Measurements from ENCODE around the gene OBP2A.

OBP2A gene

GRCh38 chr9:135579889-135580660 is 34.1 kb downstream of the OBP2A start:
- no peaks in the 10 kb centered on the region for H3K4me1 Mint-ChIP-seq
- no peak for DNase-seq
- H3K27ac Mint-ChIP-seq, result no peak overlapping the region
- ATAC-seq (replicated peaks), result no peak
- H3K36me3 Mint-ChIP-seq, result no peaks in the 10 kb centered on the region
- peaks cover 0 to 7% of the 10 kb centered on the region in 2 donors for H3K27me3 Mint-ChIP-seq
- no peaks in the 10 kb centered on the region for H3K9me3 Mint-ChIP-seq
- no peak overlapping the region for H3K4me3 Mint-ChIP-seq

- Mint-ChIP-seq H3K27ac (no peak overlapping the region), H3K4me3 (no peak overlapping the region), H3K27me3 (peaks cover 4 to 7% of the 10 kb centered on the region in 2 donors), H3K4me1 (no peaks in the 10 kb centered on the region), H3K36me3 (no peaks in the 10 kb centered on the region), H3K9me3 (no peaks in the 10 kb centered on the region)
- ATAC-seq (replicated peaks), result no peak
- no peak for DNase-seq
These were observed 34.9 kb downstream of the OBP2A start for GRCh38 chr9:135580664-135581380.

- no peaks in the 10 kb centered on the region for H3K9me3 Mint-ChIP-seq
- no peaks in the 10 kb centered on the region for H3K4me1 Mint-ChIP-seq
- H3K27ac Mint-ChIP-seq, result no peak overlapping the region
- no peak overlapping the region for H3K4me3 Mint-ChIP-seq
- ATAC-seq (replicated peaks) (no peak), DNase-seq (no peak)
- H3K27me3 Mint-ChIP-seq, result peaks cover 8 to 10% of the 10 kb centered on the region in 2 donors
- no peaks in the 10 kb centered on the region for H3K36me3 Mint-ChIP-seq
These were observed 35.9 kb downstream of the OBP2A start for GRCh38 chr9:135581636-135582426.

- no peak for DNase-seq
- no peak overlapping the region for H3K4me3 Mint-ChIP-seq
- ATAC-seq (replicated peaks), result no peak
- no peak overlapping the region for H3K27ac Mint-ChIP-seq
- H3K36me3 Mint-ChIP-seq, result no peaks in the 10 kb centered on the region
- H3K4me1 Mint-ChIP-seq, result no peaks in the 10 kb centered on the region
- no peaks in the 10 kb centered on the region for H3K9me3 Mint-ChIP-seq
- peaks cover 12% of the 10 kb centered on the region in 2 donors for H3K27me3 Mint-ChIP-seq
These were observed 36.6 kb downstream of the OBP2A start for GRCh38 chr9:135582541-135582940.

GRCh38 chr9:135582966-135583687 is 37.2 kb downstream of the OBP2A start:
- peaks cover 12% of the 10 kb centered on the region in 2 donors for H3K27me3 Mint-ChIP-seq
- H3K4me3 Mint-ChIP-seq, result no peak overlapping the region
- DNase-seq (no peak), ATAC-seq (replicated peaks) (no peak)
- H3K9me3 Mint-ChIP-seq, result no peaks in the 10 kb centered on the region
- no peak overlapping the region for H3K27ac Mint-ChIP-seq
- H3K36me3 Mint-ChIP-seq, result no peaks in the 10 kb centered on the region
- no peaks in the 10 kb centered on the region for H3K4me1 Mint-ChIP-seq

GRCh38 chr9:135583688-135584011 is 37.7 kb downstream of the OBP2A start:
- DNase-seq (no peak), ATAC-seq (replicated peaks) (no peak)
- Mint-ChIP-seq H3K9me3 (no peaks in the 10 kb centered on the region), H3K36me3 (no peaks in the 10 kb centered on the region), H3K4me1 (no peaks in the 10 kb centered on the region), H3K27ac (no peak overlapping the region), H3K27me3 (peaks cover 12% of the 10 kb centered on the region in 2 donors), H3K4me3 (no peak overlapping the region)

GRCh38 chr9:135584371-135584770 is 38.4 kb downstream of the OBP2A start:
- DNase-seq (no peak), ATAC-seq (replicated peaks) (no peak)
- no peaks in the 10 kb centered on the region for H3K36me3 Mint-ChIP-seq
- no peak overlapping the region for H3K27ac Mint-ChIP-seq
- peaks cover 12% of the 10 kb centered on the region in 2 donors for H3K27me3 Mint-ChIP-seq
- H3K4me3 Mint-ChIP-seq, result no peak overlapping the region
- H3K9me3 Mint-ChIP-seq, result no peaks in the 10 kb centered on the region
- no peaks in the 10 kb centered on the region for H3K4me1 Mint-ChIP-seq

- DNase-seq (no peak), ATAC-seq (replicated peaks) (no peak)
- Mint-ChIP-seq H3K27ac (no peak overlapping the region), H3K27me3 (peaks cover 12 to 17% of the 10 kb centered on the region in 2 donors), H3K36me3 (no peaks in the 10 kb centered on the region), H3K9me3 (no peaks in the 10 kb centered on the region), H3K4me3 (no peak overlapping the region), H3K4me1 (no peaks in the 10 kb centered on the region)
These were observed 39.0 kb downstream of the OBP2A start for GRCh38 chr9:135584934-135585333.

GRCh38 chr9:135586601-135587109 is 40.7 kb downstream of the OBP2A start:
- peaks cover 12 to 23% of the 10 kb centered on the region in 2 donors for H3K27me3 Mint-ChIP-seq
- no peak overlapping the region for H3K27ac Mint-ChIP-seq

GRCh38 chr9:135587658-135588057 is 41.7 kb downstream of the OBP2A start:
- no peak overlapping the region for H3K27ac Mint-ChIP-seq
- no peaks in the 10 kb centered on the region for H3K9me3 Mint-ChIP-seq
- DNase-seq, result no peak
- H3K4me3 Mint-ChIP-seq, result no peak overlapping the region
- H3K27me3 Mint-ChIP-seq, result peaks cover 12 to 28% of the 10 kb centered on the region in 2 donors
- H3K4me1 Mint-ChIP-seq, result no peaks in the 10 kb centered on the region
- ATAC-seq (replicated peaks), result no peak
- H3K36me3 Mint-ChIP-seq, result no peaks in the 10 kb centered on the region

More at GRCh38 chr9:135586601-135587109, 40.7 kb downstream of the OBP2A start:
- ATAC-seq (replicated peaks) (no peak), DNase-seq (no peak)
- Mint-ChIP-seq H3K9me3 (no peaks in the 10 kb centered on the region), H3K4me1 (no peaks in the 10 kb centered on the region), H3K4me3 (no peak overlapping the region), H3K36me3 (no peaks in the 10 kb centered on the region)

- no peak for DNase-seq
- Mint-ChIP-seq H3K4me3 (no peak overlapping the region), H3K9me3 (no peaks in the 10 kb centered on the region), H3K4me1 (no peaks in the 10 kb centered on the region), H3K36me3 (no peaks in the 10 kb centered on the region), H3K27me3 (peaks cover 9 to 28% of the 10 kb centered on the region in 2 donors), H3K27ac (no peak overlapping the region)
- no peak for ATAC-seq (replicated peaks)
These were observed 42.4 kb downstream of the OBP2A start for GRCh38 chr9:135588371-135588770.

- no peak for DNase-seq
- Mint-ChIP-seq H3K4me3 (no peak overlapping the region), H3K4me1 (no peaks in the 10 kb centered on the region), H3K36me3 (no peaks in the 10 kb centered on the region), H3K27me3 (peaks cover 5 to 28% of the 10 kb centered on the region in 2 donors), H3K27ac (no peak overlapping the region), H3K9me3 (peaks cover 0 to 2% of the 10 kb centered on the region in 2 donors)
- ATAC-seq (replicated peaks), result no peak
These were observed 43.1 kb downstream of the OBP2A start for GRCh38 chr9:135588886-135589595.

- no peaks in the 10 kb centered on the region for H3K36me3 Mint-ChIP-seq
- ATAC-seq (replicated peaks) (no peak), DNase-seq (no peak)
- no peak overlapping the region for H3K4me3 Mint-ChIP-seq
- no peaks in the 10 kb centered on the region for H3K4me1 Mint-ChIP-seq
- peak overlapping the region; percentile 54 for H3K27ac Mint-ChIP-seq
- peaks cover 5 to 28% of the 10 kb centered on the region in 2 donors for H3K27me3 Mint-ChIP-seq
- peaks cover 0 to 2% of the 10 kb centered on the region in 2 donors for H3K9me3 Mint-ChIP-seq
These were observed 43.9 kb downstream of the OBP2A start for GRCh38 chr9:135589596-135590485.

All from stimulated activated naive B cell treated with anti-CD40 and anti-IgM and Interleukin-4, amounts not matched to agents 10 μg/mL and 1 μg/mL and 100 μg/mL, for 72 hours (primary cell).